Measurements from ENCODE around the gene UBR1.
"Not testable (repeated sequence)": the region's sequence is repeated elsewhere in the genome, so short reads cannot be mapped to it uniquely, and the experiment has no call there.

Gene UBR1

DNA sequence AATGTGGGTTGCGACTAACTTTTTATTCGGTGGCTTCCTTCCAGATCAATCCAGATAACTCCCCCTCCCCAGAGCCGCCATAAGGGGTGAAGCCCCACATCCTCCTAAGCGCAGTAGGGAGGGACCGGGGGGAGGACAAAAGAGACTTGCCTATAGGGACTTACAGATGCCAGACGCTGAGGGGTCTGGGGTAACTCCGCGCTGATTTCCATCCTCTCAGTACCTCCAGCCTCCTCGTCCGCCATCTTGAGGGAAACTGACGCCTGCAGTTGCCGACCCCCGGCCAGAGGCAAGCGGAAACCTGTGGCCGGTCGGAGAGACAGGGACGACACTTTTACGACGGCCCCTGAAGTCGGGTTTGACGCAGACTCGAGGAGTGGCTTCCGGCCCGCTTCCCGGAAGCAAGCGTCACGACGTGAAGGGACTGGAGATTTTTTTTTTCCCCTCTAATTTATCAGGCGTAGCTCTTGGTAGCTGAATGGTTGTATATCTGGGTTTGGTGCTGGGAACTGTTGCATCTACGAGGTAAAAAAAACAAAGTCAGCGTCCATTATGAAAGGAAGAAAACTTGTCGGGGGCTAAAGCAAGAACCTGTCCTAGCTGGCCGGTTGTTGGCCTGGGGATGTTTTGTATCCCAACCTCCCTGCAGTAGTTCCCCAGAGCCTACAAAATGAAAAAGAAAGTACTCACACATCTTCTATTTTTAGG lies at the start of gene UBR1:
TSS of gene UBR1 (minus strand) at position 261 of the 708 bp plus-strand sequence. CDS start at position 245, 16 bp downstream.
- intact Hi-C loops (cut with DNase I), result loop anchor here (10.0 kb wide), 1 partner anchor 79 kb away; the partner anchor contains the start of gene CCNDBP1

DNA sequence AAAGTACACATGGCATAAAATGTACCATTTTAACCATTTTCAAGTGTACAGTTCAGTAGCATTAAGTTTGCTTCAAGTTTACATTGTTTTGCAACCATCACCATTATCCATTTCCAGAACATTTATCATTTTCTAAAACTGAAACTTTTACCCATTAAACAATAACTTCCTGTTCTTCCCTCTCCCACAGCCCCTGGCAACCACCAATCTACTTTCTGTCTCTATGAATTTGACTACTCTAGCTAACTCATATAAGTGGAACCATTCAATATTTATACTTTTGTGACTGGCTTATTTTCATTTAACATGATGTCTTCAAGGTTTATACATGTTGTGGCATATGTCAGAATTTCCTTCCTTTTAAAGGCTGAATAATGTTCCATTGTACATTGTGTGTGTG lies 47.4 kb upstream of the UBR1 start:
- intact Hi-C loops (cut with DNase I), result no loop called here
- DNase-seq, result no peak

More for the DNA sequence above, at the start of gene UBR1:
- peak; percentile 84 to 98 (median 88) for DNase-seq

DNA sequence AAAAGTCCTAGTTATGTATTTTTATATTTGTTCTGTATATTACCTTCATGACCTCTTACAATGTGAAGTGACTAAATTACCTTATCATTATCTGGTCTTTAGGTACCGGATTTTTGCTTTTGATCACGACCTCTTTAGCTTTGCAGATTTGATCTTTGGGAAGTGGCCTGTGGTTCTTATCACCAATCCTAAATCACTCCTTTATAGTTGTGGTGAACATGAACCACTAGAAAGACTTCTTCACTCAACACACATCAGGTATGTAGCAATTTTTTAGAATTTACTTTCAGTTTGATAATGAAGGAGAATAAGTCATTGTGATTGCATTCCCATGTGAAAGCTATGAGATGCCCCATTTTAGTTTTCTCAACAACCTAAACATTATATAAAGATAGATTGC lies 45.9 kb upstream of the UBR1 start:
- intact Hi-C loops (cut with DNase I), result no loop called here
- no peak for DNase-seq

DNA sequence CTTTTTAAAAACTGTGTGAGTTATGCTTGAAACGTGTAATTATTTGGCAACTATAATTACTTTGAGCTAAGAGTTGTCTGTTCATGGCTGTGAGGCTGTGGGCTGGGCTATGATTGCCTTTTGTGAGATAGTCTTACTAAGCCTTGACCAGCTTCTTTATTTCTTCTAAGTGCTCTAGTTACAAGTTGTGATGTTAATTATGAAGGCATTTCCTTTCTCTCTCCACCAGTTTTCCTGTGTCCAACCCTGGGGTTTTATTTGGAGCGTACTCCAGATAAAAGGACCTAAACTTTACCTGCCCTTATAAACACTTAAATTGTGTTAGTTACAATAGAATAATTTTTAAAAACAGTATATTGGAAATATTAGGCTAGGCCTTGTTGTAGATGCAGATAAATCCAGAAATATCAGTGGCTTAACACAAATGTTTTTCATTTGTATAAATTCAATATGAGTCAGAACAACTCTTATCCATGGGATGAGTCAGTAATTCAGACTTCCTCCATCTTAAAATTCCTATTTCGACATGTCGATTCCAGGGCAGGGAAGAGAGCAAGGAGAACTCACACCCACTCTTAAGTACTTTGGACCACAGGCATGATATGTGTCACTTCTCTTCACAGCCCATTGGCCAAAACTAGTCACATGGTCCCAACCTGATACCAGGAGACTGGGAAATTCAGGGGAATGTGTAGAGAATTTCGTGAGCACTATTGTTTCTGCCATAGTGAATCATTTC lies 44.5 kb upstream of the UBR1 start:
- intact Hi-C loops (cut with DNase I), result no loop called here

DNA sequence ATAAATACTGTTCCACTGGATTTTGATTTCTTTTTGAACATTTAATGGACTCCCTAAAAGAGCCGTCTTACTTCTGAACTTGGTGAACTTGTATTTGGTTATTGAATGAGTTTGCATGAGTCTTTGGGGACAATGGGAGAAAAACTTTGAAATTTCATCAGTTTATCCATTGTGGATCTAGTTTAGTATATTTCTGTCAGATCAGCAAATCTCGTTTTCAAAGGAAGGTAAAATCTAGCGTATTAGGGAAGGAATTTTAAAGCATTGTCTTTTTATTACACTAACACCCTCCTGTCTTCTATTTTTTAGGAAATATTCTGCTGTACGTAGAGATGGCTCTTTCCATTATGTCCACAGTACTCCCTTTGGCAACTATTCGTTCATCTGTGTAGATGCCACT lies 40.3 kb upstream of the UBR1 start:
- intact Hi-C loops (cut with DNase I), result no loop called here
- no peak for DNase-seq

More for the DNA sequence above, 44.5 kb upstream of the UBR1 start:
- DNase-seq, result no peak

GRCh38 chr15:43144512-43144911 lies 38.7 kb upstream of the UBR1 start:
- intact Hi-C loops (cut with DNase I), result no loop called here
- no peak for DNase-seq

GRCh38 chr15:43143203-43143941 lies 37.5 kb upstream of the UBR1 start:
- intact Hi-C loops (cut with DNase I), result no loop called here
- DNase-seq, result no peak

- DNase-seq, result no peak
- intact Hi-C loops (cut with DNase I), result no loop called here
Measured at GRCh38 chr15:43135351-43135750, 29.5 kb upstream of the UBR1 start.

- DNase-seq, result peak in 1 of 10 donors; percentile 2
- intact Hi-C loops (cut with DNase I), result no loop called here
Measured at GRCh38 chr15:43134157-43134635, 28.4 kb upstream of the UBR1 start.

GRCh38 chr15:43133430-43134156 lies 27.8 kb upstream of the UBR1 start, which contains the start of gene TMEM62:
TSS of gene TMEM62 (plus strand) at chr15:43133586. CDS start at chr15:43133803, 217 bp downstream.
- peak; percentile 58 to 94 (median 70) for DNase-seq
- intact Hi-C loops (cut with DNase I), result no loop called here

DNA sequence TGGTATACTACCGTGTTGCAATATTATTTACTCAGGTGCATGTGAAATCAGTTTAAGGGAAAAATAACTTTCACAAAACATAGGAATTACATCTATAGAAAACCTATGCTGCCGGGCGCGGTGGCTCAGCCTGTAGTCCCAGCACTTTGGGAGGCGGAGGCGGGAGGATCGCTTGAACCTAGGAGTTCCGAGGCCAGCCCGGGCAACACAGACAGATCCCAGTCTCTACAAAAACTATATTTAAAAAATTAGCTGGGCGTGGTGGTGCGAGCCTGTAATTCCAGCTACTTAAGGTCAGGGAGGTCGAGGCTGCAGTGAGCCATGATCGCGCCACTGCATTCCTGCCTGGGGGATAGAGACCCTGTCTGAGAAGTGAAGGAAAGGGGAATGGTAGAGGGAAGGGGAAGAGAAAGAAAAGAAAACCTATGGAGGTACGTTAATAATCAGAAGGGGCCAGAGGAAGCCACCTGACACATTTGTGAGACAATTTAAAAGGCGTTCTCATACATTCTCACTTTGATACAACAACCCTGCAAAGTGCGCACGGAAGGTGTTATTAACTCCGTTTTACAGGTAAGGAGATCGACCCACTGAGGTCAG lies 27.1 kb upstream of the UBR1 start:
- intact Hi-C loops (cut with DNase I), result no loop called here
- DNase-seq, result peak in 3 of 10 donors; percentile 3 to 87 (median 10)

- DNase-seq, result no peak
- intact Hi-C loops (cut with DNase I), result no loop called here
Measured at GRCh38 chr15:43128980-43129335, 23.1 kb upstream of the UBR1 start.

DNA sequence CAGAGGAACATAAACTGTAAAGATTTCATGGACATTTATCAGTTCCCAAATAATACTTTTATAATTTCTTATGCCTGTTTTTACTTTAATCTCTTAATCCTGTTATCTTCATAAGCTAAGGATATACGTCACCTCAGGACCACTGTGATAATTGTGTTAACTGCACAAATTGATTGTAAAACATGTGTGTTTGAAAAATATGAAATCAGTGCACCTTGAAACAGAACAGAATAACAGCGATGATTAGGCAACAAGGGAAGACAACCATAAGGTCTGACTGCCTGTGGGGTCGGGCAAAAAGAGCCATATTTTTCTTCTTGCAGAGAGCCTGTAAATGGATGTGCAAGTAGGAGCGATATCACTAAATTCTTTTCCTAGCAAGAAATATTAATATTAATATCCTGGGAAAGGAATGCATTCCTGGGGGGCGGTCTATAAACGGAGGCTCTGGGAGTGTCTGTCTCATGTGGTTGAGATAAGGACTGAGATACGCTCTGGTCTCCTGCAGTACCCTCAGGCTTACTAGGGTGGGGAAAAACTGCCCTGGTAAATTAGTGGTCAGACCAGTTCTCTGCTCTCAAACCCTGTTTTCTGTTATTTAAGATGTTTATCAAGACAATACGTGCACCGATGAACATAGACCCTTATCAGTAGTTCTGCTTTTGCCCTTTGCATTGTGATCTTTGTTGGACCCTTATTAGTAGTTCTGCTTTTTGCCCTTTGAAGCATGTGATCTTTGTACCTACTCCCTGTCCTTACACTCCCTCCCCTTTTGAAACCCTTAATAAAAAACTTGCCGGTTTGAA lies 22.5 kb upstream of the UBR1 start:
- DNase-seq; intact Hi-C loops (cut with DNase I): not testable (repeated sequence)

DNA sequence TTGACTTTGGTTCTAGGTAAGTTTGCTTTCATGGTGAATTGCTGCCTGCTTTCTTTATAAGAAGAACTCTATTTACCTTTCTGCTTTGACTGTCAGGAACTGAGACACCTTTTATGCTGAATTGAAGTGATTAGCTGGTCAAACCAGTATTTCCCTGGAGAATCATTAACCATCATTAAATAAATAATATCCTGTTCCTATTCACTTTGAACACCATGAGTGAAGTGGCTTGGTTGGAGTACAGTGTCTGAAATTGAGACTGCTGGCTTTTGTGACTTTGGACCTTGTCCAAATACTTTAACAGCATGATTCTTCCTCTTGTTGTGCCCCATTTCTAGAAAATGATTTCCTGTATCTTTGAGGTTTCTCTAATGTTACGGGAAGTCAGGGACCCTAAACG lies 21.9 kb upstream of the UBR1 start:
- no peak for DNase-seq
- intact Hi-C loops (cut with DNase I), result no loop called here

- intact Hi-C loops (cut with DNase I), result no loop called here
- no peak for DNase-seq
Measured at GRCh38 chr15:43126356-43126755, 20.5 kb upstream of the UBR1 start.

GRCh38 chr15:43125100-43125661 lies 19.3 kb upstream of the UBR1 start:
- intact Hi-C loops (cut with DNase I), result no loop called here
- DNase-seq, result no peak

- no peak for DNase-seq
- intact Hi-C loops (cut with DNase I), result no loop called here
Measured at GRCh38 chr15:43121863-43122262, 16.0 kb upstream of the UBR1 start.

- no peak for DNase-seq
- intact Hi-C loops (cut with DNase I), result no loop called here
Measured at GRCh38 chr15:43118829-43119228, 13.0 kb upstream of the UBR1 start.

GRCh38 chr15:43118286-43118685 lies 12.4 kb upstream of the UBR1 start:
- intact Hi-C loops (cut with DNase I), result no loop called here
- no peak for DNase-seq
